IPS DF 6.9 (cell line): ENCODE results near the gene OXER1.
"Not testable (repeated sequence)": the region's sequence is repeated elsewhere in the genome, so short reads cannot be mapped to it uniquely, and the experiment has no call there.

Experiments used
- DNase-seq: peaks from one replicate; pipeline ENCODE4 v3.0.0-alpha.2; 2013; ENCODE audit warnings: low read depth, low spot score
- H3K27ac ChIP-seq: one replicate; pipeline ENCODE4 v1.5.1; 2013; ENCODE audit warnings: low read length, control low read depth
- H3K27me3 ChIP-seq: 2 replicates; pipeline ENCODE4 v1.6.1; 2013; ENCODE audit warnings: mild to moderate bottlenecking, low read length; ENCODE audit not compliant: control insufficient read depth, insufficient read depth
- H3K36me3 ChIP-seq: 2 replicates; pipeline ENCODE4 v1.6.1; 2013; ENCODE audit warnings: low read length; ENCODE audit not compliant: control insufficient read depth, insufficient read depth
- H3K4me1 ChIP-seq: 2 replicates; pipeline ENCODE4 v1.6.1; 2013; ENCODE audit warnings: low read length; ENCODE audit not compliant: control insufficient read depth, insufficient read depth
- H3K4me3 ChIP-seq: 2 replicates; pipeline ENCODE4 v1.5.1; 2013; ENCODE audit warnings: mild to moderate bottlenecking, low read length
- H3K9me3 ChIP-seq: 2 replicates; pipeline ENCODE4 v1.6.1; 2013; ENCODE audit warnings: low read length, inconsistent platforms; ENCODE audit not compliant: control insufficient read depth, insufficient read depth
- WGBS: extraction: QIAGEN DNeasy Blood & Tissue Kit; methylation state at CpG from one replicate; pipeline ENCODE4 v1.1.7; 2013; ENCODE audit warnings: mixed read lengths, missing lambda C conversion rate; ENCODE audit not compliant: insufficient read length, insufficient coverage; 5-methylcytosine and 5-hydroxymethylcytosine counted together

Gene OXER1

DNA sequence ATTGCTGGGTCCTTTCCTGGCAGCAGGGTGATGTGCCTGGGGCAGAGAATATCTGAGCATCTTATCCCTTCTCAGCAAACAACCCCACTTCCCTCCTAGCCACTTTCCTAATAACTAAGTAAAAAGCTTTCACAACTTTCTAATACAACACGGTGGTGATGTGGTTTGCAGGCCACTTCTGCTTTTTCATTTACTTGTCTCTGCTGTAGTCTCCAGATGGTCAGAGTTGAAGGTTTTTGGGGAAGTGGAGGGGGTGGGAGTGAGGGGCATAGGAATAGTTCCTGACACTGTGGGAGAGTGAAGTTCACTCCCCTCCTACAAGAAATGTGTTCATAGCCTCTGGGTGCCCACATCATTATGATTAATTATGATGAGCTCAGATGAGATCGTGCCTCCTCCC is 11.6 kb downstream of the OXER1 start:
- Histone ChIP-seq H3K27me3 (no peaks in the 10 kb centered on the region), H3K36me3 (no peaks in the 10 kb centered on the region), H3K4me3 (no peak overlapping the region), H3K27ac (no peak overlapping the region), H3K4me1 (no peaks in the 10 kb centered on the region), H3K9me3 (no peaks in the 10 kb centered on the region)
- DNase-seq: no peak
- no CpG with 5 or more reads among the region's 2 CpGs for WGBS

DNA sequence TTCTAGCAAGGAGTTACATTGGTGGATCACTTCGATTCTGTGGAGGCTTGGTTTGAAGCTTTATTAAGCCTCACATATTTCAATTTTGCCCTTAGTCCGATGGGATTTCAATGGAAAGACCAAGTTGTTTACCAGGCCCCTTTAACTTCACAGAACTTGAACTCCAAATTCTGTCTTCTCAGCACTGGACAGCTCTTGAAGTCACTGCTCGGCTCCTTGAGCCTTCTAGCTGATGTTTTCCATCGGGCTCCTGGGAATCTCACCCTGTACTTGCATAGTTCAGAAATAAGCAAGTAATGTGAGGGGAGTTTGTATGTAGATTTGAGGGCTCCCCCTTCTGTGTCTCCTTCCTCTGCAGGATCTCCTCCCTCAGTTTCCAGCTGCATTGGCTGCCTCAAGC is 15.1 kb downstream of the OXER1 start:
- Histone ChIP-seq H3K36me3 (no peaks in the 10 kb centered on the region), H3K27me3 (no peaks in the 10 kb centered on the region), H3K4me1 (no peaks in the 10 kb centered on the region), H3K4me3 (no peak overlapping the region), H3K27ac (no peak overlapping the region), H3K9me3 (no peaks in the 10 kb centered on the region)
- DNase-seq: no peak
- WGBS: no CpG with 5 or more reads among the region's 4 CpGs

DNA sequence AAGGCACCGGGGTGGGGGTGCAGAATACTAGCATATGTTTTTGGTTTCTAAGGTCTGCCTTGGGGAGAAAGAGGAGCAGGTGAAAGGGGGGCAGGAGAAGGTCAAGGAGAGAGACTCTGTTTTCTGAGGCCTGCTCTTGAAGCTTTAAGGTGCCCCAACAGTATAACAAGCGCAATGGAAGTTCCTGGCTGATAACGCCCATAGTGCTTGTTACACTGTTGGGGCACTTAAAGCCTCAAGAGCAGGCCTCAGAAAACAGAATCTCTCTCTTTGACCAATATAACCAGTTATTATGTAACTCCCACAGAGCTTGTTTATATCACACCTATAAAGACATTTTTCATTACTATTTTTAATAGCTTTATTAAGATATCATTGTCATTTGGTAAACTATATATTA is 16.5 kb downstream of the OXER1 start:
- Histone ChIP-seq H3K36me3 (no peaks in the 10 kb centered on the region), H3K27ac (no peak overlapping the region), H3K27me3 (no peaks in the 10 kb centered on the region), H3K4me1 (no peaks in the 10 kb centered on the region), H3K4me3 (no peak overlapping the region), H3K9me3 (no peaks in the 10 kb centered on the region)
- WGBS: no CpG with 5 or more reads among the region's 3 CpGs
- no peak for DNase-seq

DNA sequence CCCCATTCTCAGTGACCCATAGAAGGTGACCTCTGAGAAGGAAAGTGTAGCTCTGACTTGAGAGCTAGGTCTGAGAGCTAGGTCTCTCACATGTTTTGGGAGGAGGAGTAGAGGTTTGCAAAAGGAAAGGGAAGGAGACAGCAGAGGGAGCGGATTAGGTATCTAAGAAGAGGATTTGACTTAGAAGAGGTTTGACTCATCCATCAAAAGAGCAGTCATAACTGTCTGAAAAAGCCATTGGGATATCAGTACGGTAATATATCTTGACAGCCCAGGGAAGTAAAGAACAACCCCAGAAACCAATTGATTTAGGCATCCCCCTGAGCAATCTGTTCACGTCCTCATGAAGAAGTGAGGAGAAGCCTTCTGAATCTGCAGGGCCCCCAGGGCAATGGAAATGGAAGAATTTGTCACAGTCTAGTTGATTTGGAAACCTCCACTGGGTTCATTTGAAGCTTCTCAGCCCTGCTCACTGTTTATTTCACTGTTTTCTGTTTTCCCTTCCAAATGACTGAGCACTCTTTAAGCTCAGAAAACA is 19.3 kb downstream of the OXER1 start:
- no peak overlapping the region for H3K4me3 ChIP-seq
- H3K27ac ChIP-seq: no peak overlapping the region
- no peaks in the 10 kb centered on the region for H3K27me3 ChIP-seq
- H3K9me3 ChIP-seq: no peaks in the 10 kb centered on the region
- no peaks in the 10 kb centered on the region for H3K36me3 ChIP-seq
- no CpG with 5 or more reads among the region's 3 CpGs for WGBS
- no peak for DNase-seq
- H3K4me1 ChIP-seq: no peaks in the 10 kb centered on the region

DNA sequence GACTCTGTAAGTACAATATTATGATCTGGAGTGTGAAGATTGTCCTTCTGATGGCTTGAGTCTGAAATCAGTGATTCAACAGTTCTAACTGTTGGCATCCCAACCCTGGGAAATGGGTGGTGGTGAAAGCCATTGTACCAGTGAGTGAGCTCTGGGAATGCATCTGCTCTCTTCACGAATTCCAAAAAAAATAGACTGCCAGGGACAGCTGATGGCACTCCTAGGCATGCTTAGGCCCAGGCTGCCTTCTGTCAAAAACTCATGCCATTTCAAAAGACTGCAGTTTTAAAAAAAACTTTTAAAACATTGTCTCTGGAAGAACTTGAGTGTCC is 20.3 kb downstream of the OXER1 start:
- H3K9me3 ChIP-seq: no peaks in the 10 kb centered on the region
- no peak overlapping the region for H3K27ac ChIP-seq
- H3K36me3 ChIP-seq: no peaks in the 10 kb centered on the region
- no CpG with 5 or more reads among the region's 1 CpG for WGBS
- H3K4me3 ChIP-seq: no peak overlapping the region
- H3K4me1 ChIP-seq: no peaks in the 10 kb centered on the region
- H3K27me3 ChIP-seq: no peaks in the 10 kb centered on the region
- no peak for DNase-seq

DNA sequence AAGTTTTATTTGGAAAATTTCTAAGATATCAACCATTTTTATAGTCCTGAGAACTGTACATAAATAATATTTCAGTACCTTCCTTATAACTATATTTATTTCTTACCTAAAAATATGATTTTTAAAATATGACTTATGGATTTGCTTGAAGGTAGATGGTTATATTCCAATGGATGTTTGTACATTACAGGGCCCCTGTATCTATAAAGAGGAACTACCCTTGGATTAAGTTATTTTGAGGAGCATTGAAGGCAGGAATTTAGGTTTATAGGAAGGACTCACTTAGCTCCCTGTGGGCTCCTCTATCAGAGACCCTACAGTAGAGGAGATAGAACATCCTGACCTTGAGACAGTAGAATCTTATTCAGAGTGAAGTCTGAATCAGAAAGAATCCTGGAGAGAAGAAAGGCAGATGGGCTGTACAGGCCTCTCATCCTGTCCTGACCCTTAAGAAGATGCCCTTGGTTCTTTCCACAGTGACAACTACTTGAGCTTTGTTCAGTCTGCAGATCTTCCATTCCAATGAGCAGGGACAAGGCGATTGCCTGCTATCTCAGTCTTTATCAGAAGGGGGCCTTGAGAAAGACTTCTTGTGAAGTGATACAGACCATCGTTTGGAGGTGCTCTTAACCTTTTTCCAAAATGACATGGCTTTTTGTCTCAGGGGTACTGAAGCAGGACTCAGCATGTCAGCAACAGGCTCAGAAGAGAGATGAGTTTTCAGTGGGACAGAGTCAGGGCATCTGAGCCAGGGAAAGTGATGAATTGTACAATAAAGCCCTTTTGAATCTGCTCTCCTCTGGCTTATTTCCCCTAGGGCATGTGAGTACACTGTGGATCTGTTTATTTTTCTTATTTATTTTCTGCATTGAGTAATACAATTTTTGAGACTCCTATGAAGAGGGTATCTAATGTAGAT is 20.9 kb downstream of the OXER1 start:
- Histone ChIP-seq H3K9me3 (no peaks in the 10 kb centered on the region), H3K4me3 (no peak overlapping the region), H3K4me1 (no peaks in the 10 kb centered on the region), H3K36me3 (no peaks in the 10 kb centered on the region), H3K27me3 (no peaks in the 10 kb centered on the region), H3K27ac (no peak overlapping the region)
- DNase-seq: no peak
- no CpG with 5 or more reads among the region's 2 CpGs for WGBS

DNA sequence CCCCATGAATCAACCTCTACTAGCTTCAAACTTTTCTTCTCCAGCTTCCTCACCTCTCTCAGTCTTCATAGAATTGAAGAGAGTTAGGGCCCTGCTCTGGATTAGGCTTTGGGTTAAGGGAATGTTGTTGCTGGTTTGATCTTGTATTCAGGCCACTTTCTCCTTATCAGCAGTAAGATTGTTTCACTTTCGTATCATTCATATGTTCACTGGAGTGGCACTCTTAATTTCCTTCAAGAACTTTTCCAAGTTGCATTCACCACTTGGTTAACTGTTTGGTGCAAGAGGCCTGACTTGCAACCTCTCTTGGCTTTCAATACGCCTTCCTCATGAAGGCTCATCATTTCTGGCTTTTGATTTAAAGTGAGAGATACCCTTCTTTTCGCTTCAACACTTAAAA is 22.8 kb downstream of the OXER1 start:
- Histone ChIP-seq H3K4me1 (no peaks in the 10 kb centered on the region), H3K36me3 (no peaks in the 10 kb centered on the region), H3K27ac (no peak overlapping the region), H3K4me3 (no peak overlapping the region), H3K9me3 (no peaks in the 10 kb centered on the region), H3K27me3 (no peaks in the 10 kb centered on the region)
- DNase-seq: no peak
- WGBS: no CpG with 5 or more reads among the region's 3 CpGs

DNA sequence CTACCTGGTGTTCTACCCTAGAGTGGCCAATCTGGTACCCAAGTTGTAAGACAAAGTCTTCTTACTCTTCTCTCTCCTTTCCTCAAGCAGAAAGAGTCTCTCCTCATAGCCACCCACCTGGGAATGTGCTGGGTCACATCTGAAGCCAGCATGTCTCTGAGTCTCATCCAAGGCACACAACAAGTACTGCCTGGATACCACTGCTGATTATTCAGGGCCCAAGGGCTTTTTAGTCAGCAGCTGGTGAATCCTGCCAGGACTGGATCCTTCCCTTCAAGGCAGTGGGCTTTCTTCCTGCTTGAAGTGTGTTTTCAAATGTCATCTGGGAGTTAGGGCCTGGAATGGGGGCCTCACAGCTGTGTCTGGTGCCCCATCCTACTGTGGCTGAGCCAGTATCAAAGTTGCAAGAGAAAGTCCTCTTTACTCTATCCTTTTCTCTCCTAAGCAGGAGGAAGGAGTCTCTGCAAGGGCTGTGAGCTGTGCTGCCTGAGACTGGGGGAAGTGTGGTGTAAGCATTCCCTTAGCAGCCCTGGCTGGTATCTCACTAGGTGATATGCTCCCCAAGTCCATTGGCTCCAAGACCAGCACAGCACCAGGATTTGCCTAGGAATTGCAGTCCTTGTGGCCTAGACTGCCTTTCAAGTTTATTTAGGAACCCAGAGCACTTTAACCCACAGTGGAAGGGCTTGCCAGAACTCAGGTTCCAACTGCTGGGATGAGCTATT is 27.2 kb downstream of the OXER1 start:
- H3K27ac ChIP-seq: no peak overlapping the region
- no peak overlapping the region for H3K4me3 ChIP-seq
- H3K4me1 ChIP-seq: no peaks in the 10 kb centered on the region
- H3K36me3 ChIP-seq: no peaks in the 10 kb centered on the region
- H3K9me3 ChIP-seq: no peaks in the 10 kb centered on the region
- H3K27me3 ChIP-seq: no peaks in the 10 kb centered on the region
- DNase-seq: no peak

DNA sequence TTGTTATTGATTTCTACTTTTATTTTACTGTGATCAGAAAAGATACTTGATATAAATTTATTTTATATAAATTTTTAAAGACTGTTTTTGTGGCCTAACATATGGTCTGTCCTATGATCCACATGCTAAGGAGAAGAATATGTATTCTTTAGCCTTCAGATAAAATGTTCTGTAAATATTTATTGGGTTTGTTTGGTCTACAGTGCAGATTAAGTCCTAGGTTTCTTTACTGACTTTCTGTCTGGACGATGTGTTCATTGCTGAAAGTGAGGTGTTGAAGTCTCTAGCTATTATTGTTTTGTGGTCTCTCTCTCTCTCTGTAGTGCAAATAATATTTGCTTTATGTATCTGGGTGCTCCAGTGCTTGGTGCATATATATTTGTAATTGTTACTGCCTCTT is 30.1 kb downstream of the OXER1 start:
- no peaks in the 10 kb centered on the region for H3K9me3 ChIP-seq
- no peaks in the 10 kb centered on the region for H3K36me3 ChIP-seq
- H3K4me3 ChIP-seq: no peak overlapping the region
- no CpG with 5 or more reads among the region's 1 CpG for WGBS
- no peaks in the 10 kb centered on the region for H3K27me3 ChIP-seq
- DNase-seq: no peak
- no peak overlapping the region for H3K27ac ChIP-seq
- H3K4me1 ChIP-seq: no peaks in the 10 kb centered on the region

DNA sequence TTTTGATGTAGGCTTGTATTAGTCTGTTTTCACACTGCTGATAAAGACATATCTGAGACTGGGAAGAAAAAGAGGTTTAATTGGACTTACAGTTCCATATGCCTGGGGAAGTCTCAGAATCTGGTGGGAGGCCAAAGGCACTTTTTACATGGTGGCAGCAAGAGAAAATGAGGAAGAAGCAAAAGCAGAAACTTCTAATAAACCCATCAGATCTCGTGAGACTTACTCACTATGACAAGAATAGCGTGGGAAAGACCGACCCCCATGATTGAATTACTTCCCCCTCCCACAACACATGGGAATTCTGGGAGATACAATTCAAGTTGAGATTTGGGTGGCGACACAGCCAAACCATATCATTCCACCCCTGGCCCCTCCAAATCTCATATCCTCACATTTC is 32.6 kb downstream of the OXER1 start:
- not testable (repeated sequence) for H3K4me3 ChIP-seq, H3K27me3 ChIP-seq, H3K9me3 ChIP-seq, DNase-seq, H3K27ac ChIP-seq, H3K4me1 ChIP-seq, H3K36me3 ChIP-seq
- no CpG with 5 or more reads among the region's 4 CpGs for WGBS
